Measurements from ENCODE around the gene BPNT1. TPM values are rescaled to one million over a fixed set of nuclear protein-coding genes. Genes with fewer than 3 reads are reported as not detected.

BPNT1 gene
- total and polyA plus RNA-seq, 9 donors: 12.9 to 34.0 (median 15.7) TPM

GRCh38 chr1:220129479-220130210 is 40.1 kb upstream of the BPNT1 start:
- Histone ChIP-seq H3K4me1 (ENCODE audit: insufficient read depth) (peaks cover 1% of the 10 kb centered on the region), H3K9me3 (no peaks in the 10 kb centered on the region), H3K27ac (no peak overlapping the region), H3K27me3 (no peaks in the 10 kb centered on the region), H3K4me3 (no peak overlapping the region), H3K36me3 (no peaks in the 10 kb centered on the region)
- DNase-seq: no peak
- no peak for TF ChIP-seq EP300 (IDR thresholded peaks at IDR 0.05)
- no peak for TF ChIP-seq CTCF (IDR thresholded peaks at IDR 0.05)
- TF ChIP-seq POLR2A (IDR thresholded peaks at IDR 0.05): no peak
- intact Hi-C loops (cut with DNase I): no loop called here

DNA sequence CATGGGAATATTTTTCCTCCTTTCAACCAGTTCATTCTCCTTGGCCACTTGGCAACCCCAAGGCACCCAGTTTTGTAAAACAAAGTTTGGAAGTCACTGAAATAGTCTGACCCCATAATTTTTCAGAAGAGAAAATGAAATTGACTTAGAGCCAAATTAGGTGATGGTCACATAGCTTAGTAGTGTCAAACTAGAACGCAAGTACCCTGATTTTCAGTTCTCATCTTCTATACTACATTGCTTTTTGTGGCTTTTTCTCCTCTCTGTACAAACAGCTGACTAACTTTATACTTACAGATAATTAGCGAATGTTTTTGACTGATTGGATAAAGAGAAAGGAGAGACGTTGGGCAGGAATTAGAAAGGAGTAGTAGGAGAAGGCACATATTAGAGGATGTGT is 37.5 kb upstream of the BPNT1 start:
- WGBS, 3 donors: 43 to 66% (median 51%) methylated on average over 3 of the region's 3 CpGs
- intact Hi-C loops (cut with DNase I): no loop called here
- Histone ChIP-seq H3K27ac (no peak overlapping the region), H3K4me1 (ENCODE audit: insufficient read depth) (peaks cover 4% of the 10 kb centered on the region), H3K36me3 (no peaks in the 10 kb centered on the region), H3K4me3 (no peak overlapping the region), H3K27me3 (no peaks in the 10 kb centered on the region), H3K9me3 (no peaks in the 10 kb centered on the region)
- DNase-seq: no peak
- TF ChIP-seq POLR2A (IDR thresholded peaks at IDR 0.05) (no peak), EP300 (IDR thresholded peaks at IDR 0.05) (no peak), CTCF (IDR thresholded peaks at IDR 0.05) (no peak)

DNA sequence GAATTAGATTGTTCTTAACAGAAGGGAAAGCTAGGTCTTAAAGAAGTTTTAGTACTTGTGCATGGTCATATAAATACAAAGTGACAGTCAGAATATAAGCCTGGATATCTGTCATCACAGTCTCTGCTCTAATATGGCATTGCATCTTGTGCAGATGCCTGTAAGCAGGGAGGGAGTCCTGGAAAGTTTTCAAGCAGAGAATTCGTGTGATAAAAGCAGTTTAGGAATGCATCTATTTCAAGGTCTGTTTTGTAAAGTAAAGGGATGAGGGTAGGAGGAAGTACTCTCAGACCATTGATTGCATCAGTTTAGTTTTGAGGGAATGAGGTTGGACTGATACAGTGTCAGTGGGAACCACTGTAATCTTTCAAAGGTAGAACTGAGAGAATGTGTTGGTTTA is 35.0 kb upstream of the BPNT1 start:
- no peak for TF ChIP-seq EP300 (IDR thresholded peaks at IDR 0.05)
- no peak for TF ChIP-seq CTCF (IDR thresholded peaks at IDR 0.05)
- TF ChIP-seq POLR2A (IDR thresholded peaks at IDR 0.05): no peak

GRCh38 chr1:220123889-220124288 is 34.3 kb upstream of the BPNT1 start:
- Histone ChIP-seq H3K9me3 (no peaks in the 10 kb centered on the region), H3K4me1 (ENCODE audit: insufficient read depth) (peaks cover 4% of the 10 kb centered on the region), H3K27me3 (no peaks in the 10 kb centered on the region), H3K36me3 (no peaks in the 10 kb centered on the region), H3K4me3 (no peak overlapping the region), H3K27ac (no peak overlapping the region)
- no peak for DNase-seq
- TF ChIP-seq POLR2A (IDR thresholded peaks at IDR 0.05) (no peak), CTCF (IDR thresholded peaks at IDR 0.05) (peak in 1 of 3 donors; percentile 12), EP300 (IDR thresholded peaks at IDR 0.05) (no peak)
- intact Hi-C loops (cut with DNase I): no loop called here

More for the DNA sequence above, 35.0 kb upstream of the BPNT1 start:
- H3K4me1 ChIP-seq (ENCODE audit: insufficient read depth): peaks cover 4% of the 10 kb centered on the region
- intact Hi-C loops (cut with DNase I): no loop called here
- DNase-seq: no peak
- H3K9me3 ChIP-seq: no peaks in the 10 kb centered on the region
- 0 to 6% (median 2%) methylated on average over 1 of the region's 1 CpG for WGBS, 3 donors
- no peak overlapping the region for H3K27ac ChIP-seq
- no peaks in the 10 kb centered on the region for H3K36me3 ChIP-seq
- no peaks in the 10 kb centered on the region for H3K27me3 ChIP-seq
- H3K4me3 ChIP-seq: no peak overlapping the region
